Neural progenitor cell (in vitro differentiated cells): ENCODE data around the gene MED17. TPM values are rescaled to one million over a fixed set of nuclear protein-coding genes. Genes with fewer than 3 reads are reported as not detected.
"Not testable (repeated sequence)": the region's sequence is repeated elsewhere in the genome, so short reads cannot be mapped to it uniquely, and the experiment has no call there.

ENCODE experiments used
- DNase-seq: peaks from one replicate; pipeline ENCODE4 v3.0.0-alpha.2; 2016; ENCODE audit warnings: low spot score
- H2AFZ ChIP-seq: fragments of 200-600 bp; sonication (generic); replicated peaks from 2 replicates; pipeline ENCODE4 v1.6.1; 2016; ENCODE audit warnings: antibody characterized with exemption
- H3F3A ChIP-seq: fragments of 200-600 bp; sonication (generic); 2 replicates; pipeline ENCODE4 v1.6.1; 2016; ENCODE audit warnings: antibody characterized with exemption, low read depth
- H3K27ac ChIP-seq: fragments of 200-600 bp; sonication (generic); 2 replicates; pipeline ENCODE4 v1.5.1; 2016; ENCODE audit warnings: mild to moderate bottlenecking
- H3K27me3 ChIP-seq: fragments of 200-600 bp; sonication (generic); 2 replicates; pipeline ENCODE4 v1.6.1; 2016; ENCODE audit warnings: mild to moderate bottlenecking, moderate library complexity
- H3K36me3 ChIP-seq: fragments of 200-600 bp; sonication (generic); 2 replicates; pipeline ENCODE4 v1.5.1; 2016
- H3K4me1 ChIP-seq: fragments of 200-600 bp; sonication (generic); 2 replicates; pipeline ENCODE4 v1.6.1; 2016; ENCODE audit warnings: mixed run types
- H3K4me2 ChIP-seq: fragments of 200-600 bp; sonication (generic); 2 replicates; pipeline ENCODE4 v1.6.1; 2016
- H3K4me3 ChIP-seq: fragments of 200-600 bp; sonication (generic); 2 replicates; pipeline ENCODE4 v1.5.1; 2016
- H3K79me2 ChIP-seq: fragments of 200-600 bp; sonication (generic); 2 replicates; pipeline ENCODE4 v1.6.1; 2016; ENCODE audit warnings: low read depth
- H3K9ac ChIP-seq: fragments of 200-600 bp; sonication (generic); 2 replicates; pipeline ENCODE4 v1.6.1; 2016
- H3K9me3 ChIP-seq: fragments of 200-600 bp; sonication (generic); 2 replicates; pipeline ENCODE4 v1.5.1; 2016; ENCODE audit warnings: low read depth
- H4K20me1 ChIP-seq: fragments of 200-600 bp; sonication (generic); 2 replicates; pipeline ENCODE4 v1.6.1; 2016; ENCODE audit warnings: low read depth
- H3K27ac Mint-ChIP-seq: 3 replicates; pipeline ENCODE4 v1.8.0; 2021; ENCODE audit warnings: mixed read lengths
- H3K27me3 Mint-ChIP-seq: 2 replicates; pipeline ENCODE4 v1.8.0; 2022; ENCODE audit warnings: low read depth, mild to moderate bottlenecking, inconsistent platforms, moderate library complexity, mixed read lengths; ENCODE audit not compliant: insufficient read depth
- H3K36me3 Mint-ChIP-seq: 3 replicates; pipeline ENCODE4 v1.8.0; 2021; ENCODE audit warnings: mixed read lengths
- H3K4me1 Mint-ChIP-seq: 3 replicates; pipeline ENCODE4 v1.8.0; 2021; ENCODE audit warnings: mixed read lengths
- H3K4me3 Mint-ChIP-seq: 3 replicates; pipeline ENCODE4 v1.8.0; 2021; ENCODE audit warnings: mild to moderate bottlenecking, moderate library complexity, mixed read lengths
- H3K9me3 Mint-ChIP-seq: 3 replicates; pipeline ENCODE4 v1.8.0; 2020; ENCODE audit warnings: mixed read lengths
- EZH2 ChIP-seq: fragments of 200-600 bp; sonication (generic); IDR thresholded peaks from 2 replicates; pipeline ENCODE4 v1.6.1; 2017; ENCODE audit warnings: antibody characterized with exemption, mild to moderate bottlenecking, moderate library complexity
- EZH2phosphoT487 ChIP-seq: fragments of 200-600 bp; sonication (generic); IDR thresholded peaks from 2 replicates; pipeline ENCODE4 v1.6.1; 2017; ENCODE audit warnings: antibody characterized with exemption
- total RNA-seq: library from RNA; depleted of rRNA; stranded (reverse); fragments of >200 nt; gene quantifications from 2 replicates; pipeline ENCODE4 v1.2.3, GENCODE V29; 2015; ENCODE audit warnings: low replicate concordance
- TF ChIP-seq, protein P1 (sequence below): fragments of 200-600 bp; sonication (generic); IDR thresholded peaks from 2 replicates; pipeline ENCODE4 v1.5.1; 2017; ENCODE audit warnings: antibody characterized with exemption, mild to moderate bottlenecking

The MED17 gene
- total RNA-seq, 1 donor from 2014 or later: 76.4 TPM

DNA sequence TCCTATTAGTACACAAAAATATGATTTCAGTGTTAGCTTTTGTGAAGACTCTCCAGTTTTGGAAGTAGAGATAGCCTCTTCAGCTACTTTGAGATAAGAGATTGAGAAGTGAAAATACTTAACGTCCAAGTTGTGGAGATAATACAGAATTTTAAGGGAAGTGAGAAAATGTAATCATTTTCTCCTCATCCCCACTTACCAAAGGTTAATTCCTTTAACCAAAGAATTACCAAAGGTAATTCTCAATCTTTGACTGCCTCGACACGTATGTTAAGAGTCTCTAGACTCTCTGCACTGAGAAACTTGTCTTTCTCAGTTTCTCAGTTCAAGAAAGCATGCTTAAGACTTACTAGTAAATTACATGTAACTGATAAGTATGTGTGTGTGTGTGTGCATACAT, 27.3 kb upstream of the MED17 start:
- H3K27ac ChIP-seq: no peak overlapping the region
- H3K27ac Mint-ChIP-seq: no peak overlapping the region

DNA sequence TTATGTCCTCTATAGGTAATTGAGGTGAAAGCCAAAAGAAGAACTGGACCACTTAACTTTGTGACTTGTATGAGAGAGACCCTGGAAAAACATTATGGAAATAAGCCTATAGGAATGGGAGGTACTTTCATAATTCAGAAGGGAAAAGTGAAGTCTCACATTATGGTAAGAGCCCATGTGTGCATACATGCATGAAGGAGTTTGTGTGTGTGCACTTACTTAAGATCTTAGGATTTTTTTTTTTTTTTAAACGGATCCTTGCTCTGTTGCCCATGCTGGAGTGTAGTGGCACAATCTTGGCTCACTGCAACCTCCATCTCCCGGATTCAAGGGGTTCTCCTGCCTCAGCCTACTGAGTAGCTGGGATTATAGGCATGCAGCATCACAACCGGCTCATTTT, 26.8 kb upstream of the MED17 start:
- Mint-ChIP-seq H3K36me3 (peaks cover 19% of the 10 kb centered on the region), H3K9me3 (no peaks in the 10 kb centered on the region), H3K4me1 (no peaks in the 10 kb centered on the region), H3K27me3 (no peaks in the 10 kb centered on the region), H3K27ac (no peak overlapping the region), H3K4me3 (no peak overlapping the region)
- peaks cover 9% of the 10 kb centered on the region for H3K36me3 ChIP-seq
- no peaks in the 10 kb centered on the region for H3K79me2 ChIP-seq
- no peak overlapping the region for H3K4me3 ChIP-seq
- H3K9me3 ChIP-seq: no peaks in the 10 kb centered on the region
- no peak for DNase-seq
- H3F3A ChIP-seq: no peaks in the 10 kb centered on the region
- no peaks in the 10 kb centered on the region for H3K27me3 ChIP-seq
- H3K27ac ChIP-seq: no peak overlapping the region
- H3K9ac ChIP-seq: no peak overlapping the region
- TF ChIP-seq EZH2 (no peak), EZH2phosphoT487 (no peak)
- TF ChIP-seq, protein P1, sequence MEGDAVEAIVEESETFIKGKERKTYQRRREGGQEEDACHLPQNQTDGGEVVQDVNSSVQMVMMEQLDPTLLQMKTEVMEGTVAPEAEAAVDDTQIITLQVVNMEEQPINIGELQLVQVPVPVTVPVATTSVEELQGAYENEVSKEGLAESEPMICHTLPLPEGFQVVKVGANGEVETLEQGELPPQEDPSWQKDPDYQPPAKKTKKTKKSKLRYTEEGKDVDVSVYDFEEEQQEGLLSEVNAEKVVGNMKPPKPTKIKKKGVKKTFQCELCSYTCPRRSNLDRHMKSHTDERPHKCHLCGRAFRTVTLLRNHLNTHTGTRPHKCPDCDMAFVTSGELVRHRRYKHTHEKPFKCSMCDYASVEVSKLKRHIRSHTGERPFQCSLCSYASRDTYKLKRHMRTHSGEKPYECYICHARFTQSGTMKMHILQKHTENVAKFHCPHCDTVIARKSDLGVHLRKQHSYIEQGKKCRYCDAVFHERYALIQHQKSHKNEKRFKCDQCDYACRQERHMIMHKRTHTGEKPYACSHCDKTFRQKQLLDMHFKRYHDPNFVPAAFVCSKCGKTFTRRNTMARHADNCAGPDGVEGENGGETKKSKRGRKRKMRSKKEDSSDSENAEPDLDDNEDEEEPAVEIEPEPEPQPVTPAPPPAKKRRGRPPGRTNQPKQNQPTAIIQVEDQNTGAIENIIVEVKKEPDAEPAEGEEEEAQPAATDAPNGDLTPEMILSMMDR: no peak
- no peaks in the 10 kb centered on the region for H3K4me1 ChIP-seq
- no peaks in the 10 kb centered on the region for H4K20me1 ChIP-seq
- no peak overlapping the region for H3K4me2 ChIP-seq
- H2AFZ ChIP-seq: no peak overlapping the region

More for the DNA sequence above, 27.3 kb upstream of the MED17 start:
- Histone ChIP-seq H3K79me2 (no peaks in the 10 kb centered on the region), H3K9ac (no peak overlapping the region), H3K4me3 (no peak overlapping the region), H3K4me2 (no peak overlapping the region), H2AFZ (no peak overlapping the region), H3K4me1 (no peaks in the 10 kb centered on the region), H3K36me3 (peaks cover 9% of the 10 kb centered on the region), H3K27me3 (no peaks in the 10 kb centered on the region), H4K20me1 (no peaks in the 10 kb centered on the region), H3K9me3 (no peaks in the 10 kb centered on the region), H3F3A (no peaks in the 10 kb centered on the region)
- Mint-ChIP-seq H3K4me3 (no peak overlapping the region), H3K36me3 (peaks cover 19% of the 10 kb centered on the region), H3K27me3 (no peaks in the 10 kb centered on the region), H3K9me3 (no peaks in the 10 kb centered on the region), H3K4me1 (no peaks in the 10 kb centered on the region)
- TF ChIP-seq, protein P1: no peak
- no peak for TF ChIP-seq EZH2
- no peak for TF ChIP-seq EZH2phosphoT487
- no peak for DNase-seq

DNA sequence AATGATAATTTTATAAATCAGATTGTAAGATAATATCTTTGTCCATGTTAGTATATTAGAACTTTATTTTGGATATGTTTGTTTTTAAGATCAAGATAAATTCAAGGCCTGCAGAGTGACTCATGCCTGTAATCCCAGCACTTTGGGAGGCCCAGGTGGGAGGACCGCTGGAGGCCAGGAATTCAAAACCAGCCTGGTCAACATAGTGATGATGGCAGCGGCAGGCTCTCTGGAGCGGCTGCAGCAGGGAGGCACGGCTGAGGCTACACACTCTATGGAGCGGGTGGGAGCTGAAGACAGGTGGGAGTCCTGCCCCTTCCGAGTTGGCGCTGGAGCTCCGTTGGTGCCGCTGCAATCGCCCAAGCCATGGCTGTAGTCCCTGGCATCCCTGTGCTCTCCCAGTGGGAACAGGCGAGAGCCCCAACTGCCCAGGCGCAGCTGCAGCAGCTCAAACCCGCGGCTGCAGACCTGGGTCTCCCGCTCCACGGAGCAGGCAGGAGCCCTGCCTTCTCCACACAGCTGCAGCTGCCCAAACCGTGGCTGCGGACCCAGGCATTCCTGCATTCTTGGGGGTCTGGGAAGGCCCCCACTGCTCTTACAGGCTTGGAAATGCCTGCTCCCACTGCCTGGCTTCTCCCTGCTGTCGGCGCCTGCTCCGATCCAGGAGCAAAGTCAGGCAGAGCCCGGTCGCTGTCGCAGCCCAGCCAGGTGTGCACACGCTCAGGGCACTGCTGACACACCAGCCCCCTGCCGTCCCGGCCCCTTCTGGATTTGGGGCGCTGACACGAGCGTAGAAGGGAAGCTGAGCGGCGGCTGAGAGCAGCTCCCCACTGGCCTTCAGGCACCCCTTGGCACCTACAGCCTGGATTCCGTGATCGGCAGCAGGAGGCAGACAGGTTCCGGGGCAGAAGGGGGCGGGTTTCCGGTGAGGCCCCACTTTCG, 25.9 kb upstream of the MED17 start:
- Histone ChIP-seq H3K36me3 (peaks cover 9% of the 10 kb centered on the region), H2AFZ (no peak overlapping the region), H3K27me3 (no peaks in the 10 kb centered on the region), H3K79me2 (no peaks in the 10 kb centered on the region), H3K27ac (no peak overlapping the region), H4K20me1 (no peaks in the 10 kb centered on the region), H3K4me2 (no peak overlapping the region), H3K9ac (no peak overlapping the region), H3K4me3 (no peak overlapping the region), H3F3A (no peaks in the 10 kb centered on the region), H3K4me1 (no peaks in the 10 kb centered on the region), H3K9me3 (no peaks in the 10 kb centered on the region)
- Mint-ChIP-seq H3K36me3 (peaks cover 21% of the 10 kb centered on the region), H3K4me1 (no peaks in the 10 kb centered on the region), H3K4me3 (no peak overlapping the region), H3K27me3 (no peaks in the 10 kb centered on the region), H3K27ac (no peak overlapping the region), H3K9me3 (no peaks in the 10 kb centered on the region)
- TF ChIP-seq EZH2phosphoT487: no peak
- no peak for TF ChIP-seq EZH2
- TF ChIP-seq, protein P1: no peak
- no peak for DNase-seq

DNA sequence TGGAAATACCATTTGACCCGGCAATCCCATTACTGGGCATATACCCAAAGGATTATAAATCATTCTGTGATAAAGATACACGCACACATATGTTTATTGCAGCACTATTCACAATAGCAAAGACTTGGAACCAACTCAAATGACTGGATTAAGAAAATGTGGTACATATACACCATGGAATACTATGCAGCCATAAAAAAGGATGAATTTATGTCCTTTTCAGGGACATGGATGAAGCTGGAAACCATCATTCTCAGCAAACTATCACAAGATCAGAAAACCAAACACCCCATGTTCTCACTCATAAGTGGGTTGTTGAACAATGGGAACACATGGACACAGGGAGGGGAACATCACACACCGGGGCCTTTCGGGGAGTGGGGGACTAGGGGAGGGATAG, 25.0 kb upstream of the MED17 start:
- H3K27me3 ChIP-seq: not testable (repeated sequence)

More for the DNA sequence above, 25.0 kb upstream of the MED17 start:
- not testable (repeated sequence) for H3K27me3 Mint-ChIP-seq, H3K4me3 ChIP-seq, H3K27ac ChIP-seq, H3K4me1 ChIP-seq, H2AFZ ChIP-seq, H3K4me3 Mint-ChIP-seq, H3K4me2 ChIP-seq, H3K9ac ChIP-seq, H3K9me3 ChIP-seq, H3F3A ChIP-seq, H3K79me2 ChIP-seq, H4K20me1 ChIP-seq, H3K4me1 Mint-ChIP-seq, H3K9me3 Mint-ChIP-seq, H3K36me3 ChIP-seq, H3K27ac Mint-ChIP-seq, DNase-seq
- H3K36me3 Mint-ChIP-seq: peaks cover 18% of the 10 kb centered on the region
